Stomach smooth muscle (tissue), 2 donors: ENCODE measurements around the gene NPW.

Experiments used
- H3K27ac ChIP-seq: one replicate; pipeline ENCODE4 v1.7.0; 2013; ENCODE audit warnings: mild to moderate bottlenecking, low read length, inconsistent platforms
- H3K27me3 ChIP-seq, 2 donors: one replicate each; pipeline ENCODE4 v1.7.0; 2013; ENCODE audit warnings: low read length in 2 of 2; ENCODE audit not compliant: insufficient read depth in 2 of 2, control insufficient read depth in 1 of 2
- H3K36me3 ChIP-seq, 2 donors: one replicate each; pipeline ENCODE4 v1.7.0; 2013; ENCODE audit warnings: low read length in 2 of 2; ENCODE audit not compliant: control insufficient read depth in 2 of 2, insufficient read depth in 2 of 2
- H3K4me1 ChIP-seq: one replicate; pipeline ENCODE4 v1.7.0; 2013; ENCODE audit warnings: low read length; ENCODE audit not compliant: control insufficient read depth, insufficient read depth
- H3K4me3 ChIP-seq, 2 donors: one replicate each; pipeline ENCODE4 v1.7.0; 2013; ENCODE audit warnings: low read length in 2 of 2
- H3K9ac ChIP-seq, 2 donors: one replicate each; pipeline ENCODE4 v1.7.0; 2013; ENCODE audit warnings: low read length in 2 of 2, mild to moderate bottlenecking in 1 of 2
- H3K9me3 ChIP-seq, 2 donors: one replicate each; pipeline ENCODE4 v1.7.0; 2013; ENCODE audit warnings: low read length in 2 of 2; ENCODE audit not compliant: control insufficient read depth in 2 of 2
- donor health status: healthy.
- donor health status: Pancreatic carcinoma.

The NPW gene

DNA sequence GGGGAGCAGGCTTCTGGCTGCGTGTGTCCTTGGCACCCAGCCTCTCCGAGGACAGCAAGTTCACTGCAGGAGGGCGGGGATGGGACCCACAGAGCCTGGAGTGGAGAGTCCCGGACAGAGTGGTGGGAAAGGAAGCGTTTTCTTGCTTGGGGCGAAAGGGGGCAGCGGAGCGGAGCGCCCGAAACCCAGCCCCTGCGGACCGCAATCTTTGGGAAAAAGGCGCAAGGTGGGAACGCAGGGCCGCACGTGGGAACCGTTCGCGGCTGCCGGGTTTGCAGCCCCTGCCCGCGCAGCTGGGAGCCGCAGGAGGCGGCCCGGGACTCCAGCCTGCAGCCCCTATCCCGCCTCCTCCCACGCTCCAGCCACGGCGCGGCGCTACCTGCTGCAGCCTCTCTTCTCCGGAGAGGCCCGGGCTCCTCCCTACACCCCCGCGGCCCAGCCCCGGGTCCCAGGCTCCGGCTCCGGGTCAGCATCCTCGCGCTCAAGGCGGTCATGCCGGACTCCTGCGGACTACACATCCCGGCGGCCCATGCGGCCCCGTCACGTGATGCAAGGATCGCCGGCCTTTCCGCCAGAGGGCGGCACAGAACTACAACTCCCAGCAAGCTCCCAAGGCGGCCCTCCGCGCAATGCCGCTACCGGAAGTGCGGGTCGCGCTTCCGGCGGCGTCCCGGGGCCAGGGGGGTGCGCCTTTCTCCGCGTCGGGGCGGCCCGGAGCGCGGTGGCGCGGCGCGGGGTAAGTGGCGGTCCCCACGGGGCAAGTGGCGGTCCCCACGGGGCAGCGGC lies 27.9 kb downstream of the NPW start, which contains the start of the genes NTHL1 and TSC2:
Gene NTHL1 (minus strand): TSS at position 505 of the 786 bp plus-strand sequence. CDS start 11 bp downstream, at position 494.
Gene TSC2 (plus strand): TSS at position 656 of the 786 bp plus-strand sequence. CDS start 631 bp downstream, outside the sequence.
- Histone ChIP-seq H3K27ac (peak within 1 kb of the TSS; percentile 41), H3K4me3 (peak within 1 kb of the TSS; percentile 83 to 90)

DNA sequence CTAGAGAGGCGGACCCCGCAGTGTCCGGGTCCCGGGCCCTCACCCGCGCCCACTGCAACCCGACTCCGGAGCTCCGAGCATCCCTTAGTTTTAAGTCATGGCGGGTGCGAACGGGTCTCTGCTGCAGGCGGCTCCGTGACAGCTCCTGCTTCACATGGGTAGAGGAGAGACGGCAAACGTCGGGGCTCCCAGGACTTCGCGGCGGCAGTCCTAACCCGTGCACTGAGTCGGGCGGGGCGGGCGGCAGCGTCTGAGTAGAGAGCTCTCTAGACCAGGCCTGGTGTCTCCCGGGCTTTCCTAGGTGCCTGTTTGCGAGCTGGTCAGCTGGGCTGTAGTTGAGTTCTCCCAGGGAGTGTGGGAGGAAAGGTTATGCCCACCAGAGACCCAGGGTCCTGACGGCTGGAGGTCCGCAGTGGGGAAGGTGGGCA lies 28.5 kb downstream of the NPW start:
- Histone ChIP-seq H3K4me3 (peak overlapping the region; percentile 83 to 90), H3K27ac (no peak overlapping the region), H3K27me3 (no peaks in the 10 kb centered on the region), H3K4me1 (peaks cover 36% of the 10 kb centered on the region), H3K9me3 (no peaks in the 10 kb centered on the region), H3K36me3 (peaks cover 3 to 17% of the 10 kb centered on the region in 2 donors), H3K9ac (peak overlapping the region; percentile 67 to 85)

More for the DNA sequence above, 27.9 kb downstream of the NPW start, which contains the start of the genes NTHL1 and TSC2:
- Histone ChIP-seq H3K9me3 (no peaks in the 10 kb centered on the region), H3K27me3 (no peaks in the 10 kb centered on the region), H3K36me3 (peaks cover 3 to 16% of the 10 kb centered on the region in 2 donors), H3K4me1 (peaks cover 39% of the 10 kb centered on the region), H3K9ac (peak within 1 kb of the TSS; percentile 67 to 85)

- peaks cover 24 to 41% of the 10 kb centered on the region in 2 donors for H3K36me3 ChIP-seq
These were observed 33.6 kb downstream of the NPW start for GRCh38 chr16:2053211-2053610.

DNA sequence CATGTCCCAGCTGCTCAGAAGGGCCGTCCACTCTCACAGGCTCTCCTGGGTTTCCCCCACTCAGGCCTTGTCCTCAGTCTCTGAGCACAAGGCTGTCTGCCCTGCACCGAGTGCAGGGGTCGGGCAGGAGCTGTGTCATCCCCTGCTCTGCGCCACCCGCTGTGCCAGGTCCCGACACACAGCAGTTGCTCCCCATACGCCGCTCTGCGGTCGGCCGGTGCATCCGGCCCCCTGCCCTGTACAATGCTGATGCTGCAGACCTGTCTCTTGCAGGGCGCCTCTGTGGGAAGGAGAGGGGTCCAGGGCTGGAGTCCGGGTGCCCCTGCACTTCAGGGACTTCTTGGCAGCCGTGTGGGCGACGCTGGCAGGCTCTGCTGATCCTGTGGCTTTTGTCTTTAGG lies 34.3 kb downstream of the NPW start:
- H3K4me1 ChIP-seq = peaks cover 5% of the 10 kb centered on the region
- H3K27ac ChIP-seq = no peak overlapping the region
- peaks cover 24 to 47% of the 10 kb centered on the region in 2 donors for H3K36me3 ChIP-seq
- H3K9ac ChIP-seq = no peak overlapping the region
- H3K27me3 ChIP-seq = no peaks in the 10 kb centered on the region
- no peaks in the 10 kb centered on the region for H3K9me3 ChIP-seq
- H3K4me3 ChIP-seq = no peak overlapping the region

More at GRCh38 chr16:2053211-2053610, 33.6 kb downstream of the NPW start:
- Histone ChIP-seq H3K9ac (no peak overlapping the region), H3K27ac (no peak overlapping the region), H3K27me3 (no peaks in the 10 kb centered on the region), H3K4me1 (peaks cover 12% of the 10 kb centered on the region), H3K9me3 (no peaks in the 10 kb centered on the region), H3K4me3 (no peak overlapping the region)

- Histone ChIP-seq H3K9me3 (no peaks in the 10 kb centered on the region), H3K4me3 (no peak overlapping the region), H3K9ac (no peak overlapping the region), H3K27ac (no peak overlapping the region), H3K27me3 (no peaks in the 10 kb centered on the region), H3K36me3 (peaks cover 25 to 47% of the 10 kb centered on the region in 2 donors), H3K4me1 (peaks cover 2% of the 10 kb centered on the region)
These were observed 35.1 kb downstream of the NPW start for GRCh38 chr16:2054543-2055245.

GRCh38 chr16:2056077-2056476 lies 36.5 kb downstream of the NPW start:
- Histone ChIP-seq H3K4me3 (no peak overlapping the region), H3K9ac (no peak overlapping the region), H3K9me3 (no peaks in the 10 kb centered on the region), H3K27me3 (no peaks in the 10 kb centered on the region), H3K36me3 (peaks cover 33 to 53% of the 10 kb centered on the region in 2 donors), H3K27ac (no peak overlapping the region), H3K4me1 (peaks cover 2% of the 10 kb centered on the region)

DNA sequence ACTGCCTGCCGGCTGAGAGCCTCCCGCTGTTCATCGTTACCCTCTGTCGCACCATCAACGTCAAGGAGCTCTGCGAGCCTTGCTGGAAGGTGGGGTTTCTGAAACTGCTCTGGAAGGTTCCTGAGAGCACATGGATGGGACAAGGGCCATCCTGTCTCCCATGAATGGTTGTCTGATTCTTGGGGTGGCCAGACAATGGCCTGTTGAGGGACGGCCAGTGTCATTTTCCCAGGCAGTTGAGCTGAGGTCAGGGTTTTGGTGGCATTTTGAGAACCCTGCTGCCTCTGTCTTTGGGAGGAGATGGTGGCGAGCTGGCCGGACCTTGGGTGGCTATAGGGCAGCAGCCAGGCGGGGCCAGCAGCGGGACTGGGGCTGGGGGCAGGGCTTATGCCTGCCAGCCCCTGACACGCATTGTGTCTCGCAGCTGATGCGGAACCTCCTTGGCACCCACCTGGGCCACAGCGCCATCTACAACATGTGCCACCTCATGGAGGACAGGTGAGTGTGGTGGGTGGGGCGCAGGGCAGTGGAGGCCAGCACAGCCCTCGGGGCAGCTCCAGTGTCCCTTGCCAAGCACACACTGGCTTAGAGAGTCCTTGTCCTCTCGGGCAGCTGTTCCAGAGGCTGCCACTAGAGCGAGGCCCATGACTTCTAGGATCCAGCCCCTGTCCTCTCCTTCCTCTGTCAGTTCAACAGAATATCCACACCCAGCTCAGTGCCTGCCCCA lies 37.3 kb downstream of the NPW start:
- Histone ChIP-seq H3K9ac (no peak overlapping the region), H3K36me3 (peaks cover 33 to 49% of the 10 kb centered on the region in 2 donors), H3K4me1 (peaks cover 2% of the 10 kb centered on the region), H3K27ac (no peak overlapping the region), H3K9me3 (no peaks in the 10 kb centered on the region), H3K4me3 (no peak overlapping the region), H3K27me3 (no peaks in the 10 kb centered on the region)

GRCh38 chr16:2057438-2057837 lies 37.9 kb downstream of the NPW start:
- no peaks in the 10 kb centered on the region for H3K9me3 ChIP-seq
- H3K36me3 ChIP-seq = peaks cover 30 to 47% of the 10 kb centered on the region in 2 donors
- no peak overlapping the region for H3K27ac ChIP-seq
- H3K9ac ChIP-seq = no peak overlapping the region
- no peak overlapping the region for H3K4me3 ChIP-seq
- H3K4me1 ChIP-seq = peaks cover 2% of the 10 kb centered on the region
- no peaks in the 10 kb centered on the region for H3K27me3 ChIP-seq

- H3K9me3 ChIP-seq = no peaks in the 10 kb centered on the region
- H3K27me3 ChIP-seq = no peaks in the 10 kb centered on the region
- peaks cover 29 to 47% of the 10 kb centered on the region in 2 donors for H3K36me3 ChIP-seq
- H3K27ac ChIP-seq = no peak overlapping the region
- H3K9ac ChIP-seq = no peak overlapping the region
- peaks cover 2% of the 10 kb centered on the region for H3K4me1 ChIP-seq
- H3K4me3 ChIP-seq = no peak overlapping the region
These were observed 38.8 kb downstream of the NPW start for GRCh38 chr16:2058420-2058819.

- no peak overlapping the region for H3K4me3 ChIP-seq
- H3K9me3 ChIP-seq = no peaks in the 10 kb centered on the region
- H3K9ac ChIP-seq = no peak overlapping the region
- peaks cover 29 to 47% of the 10 kb centered on the region in 2 donors for H3K36me3 ChIP-seq
- no peaks in the 10 kb centered on the region for H3K27me3 ChIP-seq
- H3K4me1 ChIP-seq = peaks cover 2% of the 10 kb centered on the region
- H3K27ac ChIP-seq = no peak overlapping the region
These were observed 39.3 kb downstream of the NPW start for GRCh38 chr16:2058872-2059271.
